ENCODE measurements around the gene CATSPERB.
"Not testable (repeated sequence)": the region's sequence is repeated elsewhere in the genome, so short reads cannot be mapped to it uniquely, and the experiment has no call there.

- not testable (repeated sequence) for TF ChIP-seq CTCF (conservative IDR thresholded peaks at IDR 0.05 in 1 of 2, IDR thresholded peaks at IDR 0.05 in 1 of 2; ENCODE audit: extremely low read depth in 1 of 2, insufficient read depth in 1 of 2, low read depth in 1 of 2, low read length in 2 of 2); EZH2 (IDR thresholded peaks at IDR 0.05; ENCODE audit: borderline replicate concordance, low read length)
Measured at GRCh38 chr14:91677687-91678086, 54.2 kb downstream of the CATSPERB start.

Data from mammary epithelial cell (primary cell).